K562 (cell line): ENCODE results near the gene PNPLA7.
"Not testable (repeated sequence)": the region's sequence is repeated elsewhere in the genome, so short reads cannot be mapped to it uniquely, and the experiment has no call there.

Experiments
- EP300 ChIP-seq: IDR thresholded peaks from 2 replicates; pipeline ENCODE4 v1.6.1; 2012; ENCODE audit warnings: low read length, improper control_type of control experiment
- FOXM1 ChIP-seq, 2 experiments: fragments of 450-650 bp in 1 of 2; sonication (generic) in 1 of 2; formaldehyde crosslinking in 1 of 2; IDR thresholded peaks; 2 replicates each; pipeline versions ENCODE4 v1.6.1 to v1.9.0; 2017 to 2022; ENCODE audit warnings: low read depth in 2 of 2, mild to moderate bottlenecking in 2 of 2, missing genetic modification reagents in 1 of 2, moderate library complexity in 1 of 2
- HMBOX1 ChIP-seq: sonication (generic); IDR thresholded peaks from 2 replicates; pipeline ENCODE4 v1.6.1; 2016
- MTF1 ChIP-seq: fragments of 250-450 bp; sonication (Bioruptor Pico); IDR thresholded peaks from 2 replicates; pipeline ENCODE4 v1.9.0; 2021; ENCODE audit warnings: moderate library complexity, mild to moderate bottlenecking, inconsistent platforms, borderline replicate concordance
- RFX1 ChIP-seq: fragments of 450-650 bp; IDR thresholded peaks from 2 replicates; pipeline ENCODE4 v1.6.1; 2016; ENCODE audit warnings: mild to moderate bottlenecking, moderate library complexity
- RFX5 ChIP-seq: IDR thresholded peaks from 2 replicates; pipeline ENCODE4 v1.6.1; 2011; ENCODE audit warnings: low read depth, mild to moderate bottlenecking, improper control_type of control experiment, low read length
- SFPQ ChIP-seq: fragments of 200-400 bp; formaldehyde crosslinking; IDR thresholded peaks from 2 replicates; pipeline ENCODE4 v1.6.1; 2017; ENCODE audit warnings: mild to moderate bottlenecking, low read depth, low read length, moderate library complexity
- SIN3B ChIP-seq: fragments of 450-650 bp; IDR thresholded peaks from 2 replicates; pipeline ENCODE4 v1.6.1; 2017; ENCODE audit warnings: low read depth, mild to moderate bottlenecking, moderate library complexity
- SOX6 ChIP-seq: fragments of 450-650 bp; IDR thresholded peaks from 2 replicates; pipeline ENCODE4 v1.6.1; 2014; ENCODE audit warnings: mild to moderate bottlenecking
- TCF7 ChIP-seq: sonication (generic); IDR thresholded peaks from 2 replicates; pipeline ENCODE4 v1.6.1; 2016; ENCODE audit warnings: antibody characterized with exemption, borderline replicate concordance
- ZNF644 ChIP-seq: fragments of 200-800 bp; sonication (Bioruptor generic); IDR thresholded peaks from 2 replicates; pipeline ENCODE4 v1.6.1; 2016; ENCODE audit warnings: low read depth, missing genetic modification characterization, missing compliant biosample characterization
- ZSCAN29 ChIP-seq: fragments of 450-650 bp; IDR thresholded peaks from 2 replicates; pipeline ENCODE4 v1.6.1; 2017
- TF ChIP-seq, protein P1 (sequence below), 3 experiments: IDR thresholded peaks in 2 of 3; conservative IDR thresholded peaks in 1 of 3; 2 replicates each; pipeline ENCODE4 v1.5.1; 2011 to 2012; ENCODE audit warnings: low read length in 3 of 3, mild to moderate bottlenecking in 3 of 3, control low read depth in 2 of 3, improper control_type of control experiment in 1 of 3, inconsistent platforms in 1 of 3, low read depth in 1 of 3, mixed read lengths in 1 of 3, moderate library complexity in 1 of 3; ENCODE audit not compliant: insufficient read depth in 2 of 3

- not testable (repeated sequence) for TF ChIP-seq SOX6; ZSCAN29; SIN3B; FOXM1 (IDR thresholded peaks at IDR 0.05; ENCODE audit: low read depth); FOXM1 (CRISPR knock-in tag; IDR thresholded peaks at IDR 0.05; ENCODE audit: low read depth); RFX5; EP300; ZNF644 (tag); MTF1 (CRISPR knock-in tag); SFPQ; HMBOX1; TCF7; RFX1
- TF ChIP-seq, protein P1, sequence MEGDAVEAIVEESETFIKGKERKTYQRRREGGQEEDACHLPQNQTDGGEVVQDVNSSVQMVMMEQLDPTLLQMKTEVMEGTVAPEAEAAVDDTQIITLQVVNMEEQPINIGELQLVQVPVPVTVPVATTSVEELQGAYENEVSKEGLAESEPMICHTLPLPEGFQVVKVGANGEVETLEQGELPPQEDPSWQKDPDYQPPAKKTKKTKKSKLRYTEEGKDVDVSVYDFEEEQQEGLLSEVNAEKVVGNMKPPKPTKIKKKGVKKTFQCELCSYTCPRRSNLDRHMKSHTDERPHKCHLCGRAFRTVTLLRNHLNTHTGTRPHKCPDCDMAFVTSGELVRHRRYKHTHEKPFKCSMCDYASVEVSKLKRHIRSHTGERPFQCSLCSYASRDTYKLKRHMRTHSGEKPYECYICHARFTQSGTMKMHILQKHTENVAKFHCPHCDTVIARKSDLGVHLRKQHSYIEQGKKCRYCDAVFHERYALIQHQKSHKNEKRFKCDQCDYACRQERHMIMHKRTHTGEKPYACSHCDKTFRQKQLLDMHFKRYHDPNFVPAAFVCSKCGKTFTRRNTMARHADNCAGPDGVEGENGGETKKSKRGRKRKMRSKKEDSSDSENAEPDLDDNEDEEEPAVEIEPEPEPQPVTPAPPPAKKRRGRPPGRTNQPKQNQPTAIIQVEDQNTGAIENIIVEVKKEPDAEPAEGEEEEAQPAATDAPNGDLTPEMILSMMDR (IDR thresholded peaks at IDR 0.05 in 2 of 3, conservative IDR thresholded peaks at IDR 0.05 in 1 of 3; ENCODE audit: insufficient read depth in 2 of 3, low read depth in 1 of 3, low read length in 3 of 3): not testable (repeated sequence)
These were observed 3.5 kb upstream of the PNPLA7 start for GRCh38 chr9:137553654-137554053.
